ENCODE data around the gene PSMD12.

The PSMD12 gene

DNA sequence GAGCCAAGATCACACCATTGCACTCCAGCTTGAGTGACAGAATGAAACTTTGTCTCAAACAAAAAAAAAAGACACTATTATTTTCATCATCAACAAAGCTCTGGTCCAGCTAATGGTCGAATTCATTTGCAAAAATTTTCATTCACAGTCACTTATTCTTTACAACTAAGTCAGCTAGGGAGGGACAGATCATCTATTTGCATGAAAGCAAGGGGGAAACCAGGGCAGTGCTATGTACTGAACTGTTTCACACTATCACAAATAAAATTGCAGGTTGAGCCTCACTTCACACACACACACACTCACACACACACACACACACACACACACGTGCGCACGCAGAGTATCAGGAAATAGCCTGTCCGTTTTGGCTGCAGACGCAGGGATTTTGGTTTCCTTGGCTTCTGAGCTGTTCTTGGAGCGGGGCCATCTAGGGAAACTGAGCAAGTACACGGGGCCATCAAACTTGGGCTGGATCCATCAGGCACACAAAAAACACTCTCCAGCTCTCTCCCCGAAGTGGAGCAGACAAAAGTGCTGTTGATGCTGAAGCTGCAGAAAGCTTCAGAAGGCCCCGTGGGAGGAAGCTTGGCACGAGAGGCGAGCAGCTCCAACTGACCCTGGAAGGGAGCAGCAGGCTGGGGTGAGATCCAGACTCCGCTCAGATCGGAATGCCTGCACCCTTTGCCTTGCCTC is 77.0 kb downstream of the PSMD12 start:
- Mint-ChIP-seq H3K36me3 (ENCODE audit: low read depth) (no peaks in the 10 kb centered on the region), H3K4me1 (ENCODE audit: low read depth) (no peaks in the 10 kb centered on the region), H3K9me3 (no peaks in the 10 kb centered on the region), H3K27ac (no peak overlapping the region), H3K27me3 (no peaks in the 10 kb centered on the region), H3K4me3 (no peak overlapping the region)
